GM21423 (cell line): Measurements from ENCODE around the gene ORMDL2.
"Not testable (repeated sequence)": the region's sequence is repeated elsewhere in the genome, so short reads cannot be mapped to it uniquely, and the experiment has no call there.

Source experiments
- ATAC-seq: cut with Tn5 transposase; IDR thresholded peaks from one replicate; pipeline ENCODE4 v1.9.1; 2021; ENCODE audit warnings: mild to moderate bottlenecking, moderate library complexity; ENCODE audit not compliant: unreplicated experiment

Gene ORMDL2

DNA sequence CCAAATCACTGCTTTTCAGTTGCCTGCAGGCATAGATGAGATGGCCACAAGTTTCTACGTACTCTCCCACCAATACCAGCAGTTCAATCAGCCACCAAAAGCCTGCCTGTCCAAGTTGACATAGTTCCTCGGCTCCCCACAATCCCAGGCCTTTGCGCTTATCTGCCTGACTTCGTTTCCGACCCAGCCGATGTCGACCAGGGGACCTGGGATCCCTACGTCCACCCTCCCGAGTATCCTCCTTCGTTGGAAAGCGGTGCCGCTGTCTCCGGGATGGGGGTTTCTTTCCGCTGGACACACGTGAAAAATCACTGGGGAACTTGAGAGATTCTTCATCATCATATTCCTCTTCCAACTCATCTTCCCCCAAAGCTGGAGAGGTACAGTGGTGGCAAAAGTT is 10.0 kb downstream of the ORMDL2 start:
- no peak for ATAC-seq

DNA sequence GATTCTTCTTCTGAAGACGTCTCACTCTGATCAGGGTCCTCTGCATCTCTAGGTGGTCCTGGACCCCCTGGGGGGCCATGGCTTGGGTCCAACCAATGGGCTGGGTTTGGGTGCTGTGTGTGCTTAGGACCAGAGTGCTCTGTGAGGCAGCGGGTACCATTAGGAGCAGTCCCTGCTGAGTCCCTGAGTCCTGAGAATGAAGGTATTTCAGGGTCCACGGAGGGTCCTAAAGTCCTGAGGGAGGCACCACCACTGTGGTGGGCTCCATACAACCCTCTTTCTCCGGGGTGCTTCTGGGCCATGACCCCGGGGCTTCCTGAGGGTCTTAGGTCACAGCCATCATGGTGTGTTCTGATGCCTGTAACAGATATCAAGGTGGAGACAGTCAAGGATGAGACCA is 10.5 kb downstream of the ORMDL2 start:
- ATAC-seq, result no peak

DNA sequence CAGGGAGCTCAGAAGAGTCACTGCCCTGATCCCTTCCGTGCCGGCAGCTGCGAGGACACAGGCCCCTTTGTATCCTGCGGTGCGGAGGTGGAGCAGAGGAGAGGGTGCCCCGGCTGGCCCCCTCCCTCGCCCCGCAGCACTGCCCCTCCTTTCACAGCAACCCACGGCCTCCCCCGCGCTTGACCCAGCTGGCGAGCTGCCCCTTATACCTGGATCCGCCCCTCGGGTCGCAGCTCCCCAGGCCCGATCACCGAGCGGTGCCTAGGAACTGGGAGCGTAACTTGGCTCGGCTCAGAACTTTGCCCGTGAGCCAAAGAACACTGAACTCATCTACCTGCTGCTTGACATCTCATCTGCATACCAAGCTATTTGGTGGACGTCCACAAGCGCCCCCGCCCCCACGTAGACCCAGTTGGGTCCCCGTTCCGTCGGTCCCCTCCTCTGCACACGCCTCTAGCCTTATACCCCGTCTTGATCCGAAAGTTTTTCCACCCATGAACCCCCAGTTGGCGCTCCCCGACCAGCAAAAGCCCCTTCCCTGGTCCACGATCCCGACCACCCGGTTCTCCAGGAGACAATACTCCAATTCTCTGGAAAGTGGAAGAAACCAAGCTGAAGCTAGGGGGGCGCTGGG is 12.2 kb downstream of the ORMDL2 start:
- ATAC-seq, result peak; percentile 14

DNA sequence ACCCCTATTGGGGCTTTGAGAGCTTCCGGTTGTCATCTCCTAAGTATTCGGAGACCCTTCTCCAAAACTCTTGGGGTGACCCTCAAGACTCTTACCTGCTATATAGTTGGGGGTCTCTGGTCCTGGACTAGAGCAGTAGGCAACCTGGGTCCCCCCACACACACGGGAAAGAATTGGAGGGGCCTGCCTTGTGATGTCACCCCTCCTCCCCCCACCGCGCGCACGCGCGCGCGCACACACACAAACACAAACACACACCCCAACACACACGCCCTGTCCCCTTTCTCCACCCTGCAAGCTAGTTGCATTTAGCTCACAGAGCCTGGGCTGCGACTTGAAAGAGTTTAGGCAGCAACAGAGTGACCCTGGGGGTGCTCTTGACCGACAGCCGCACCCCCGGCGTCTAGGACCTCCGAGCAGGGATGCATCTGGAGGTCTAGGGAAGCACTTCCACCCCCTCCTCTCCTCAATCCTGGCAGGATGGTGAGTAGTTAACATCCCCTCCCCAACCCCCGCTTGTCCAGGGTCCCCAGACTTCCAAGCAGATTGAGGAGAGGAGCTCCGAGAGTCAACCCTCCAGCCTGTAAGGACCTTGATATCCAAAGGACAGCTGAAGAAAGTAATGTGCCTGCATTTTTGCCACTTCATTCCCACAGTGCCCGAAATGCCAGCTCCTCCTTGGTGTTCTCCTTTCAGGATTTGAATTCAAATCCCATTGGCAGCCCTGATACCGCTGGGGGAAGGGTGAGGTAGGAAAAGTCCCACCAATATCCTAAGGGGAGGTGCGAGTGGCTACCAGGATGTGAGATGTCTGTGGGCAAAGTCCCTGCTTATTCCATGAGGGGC is 13.0 kb downstream of the ORMDL2 start:
- peak; percentile 23 for ATAC-seq

DNA sequence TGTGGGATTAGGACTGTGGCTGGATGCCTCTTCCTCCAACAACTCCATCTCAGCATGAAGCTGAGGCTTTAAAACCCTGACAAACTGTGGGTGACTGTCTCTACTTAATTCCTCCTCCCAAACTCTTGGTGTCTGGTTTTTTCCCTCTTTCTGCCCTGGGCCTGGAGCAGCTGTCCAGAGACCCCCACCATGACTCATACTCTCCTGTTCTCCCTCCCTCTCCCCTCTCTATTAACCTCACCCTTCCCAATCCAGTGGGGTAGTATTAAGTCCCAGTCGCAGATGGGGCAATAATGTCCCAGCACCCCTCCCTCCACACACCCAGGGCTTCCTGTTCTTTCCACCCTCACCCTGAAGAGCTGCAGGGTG is 13.6 kb downstream of the ORMDL2 start:
- ATAC-seq, result no peak

DNA sequence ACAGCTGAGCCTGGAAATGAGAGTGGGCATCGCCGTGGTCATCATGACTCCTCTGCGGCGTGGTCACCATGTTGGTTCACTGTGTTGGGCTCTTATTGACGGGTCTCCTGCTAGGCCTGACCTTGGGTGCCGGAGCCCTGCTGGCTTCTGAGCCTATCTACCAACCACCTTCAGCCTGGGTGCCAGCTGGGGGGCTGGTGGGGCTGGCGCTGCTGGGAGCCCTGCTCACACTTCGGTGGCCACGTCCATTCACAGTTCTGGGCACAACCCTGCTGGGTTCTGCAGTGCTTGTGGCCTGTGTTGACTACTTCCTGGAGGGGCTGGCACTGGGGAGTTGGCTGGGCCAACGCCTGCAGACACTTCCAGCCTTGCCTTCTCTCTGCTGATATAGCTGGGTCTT is 15.2 kb downstream of the ORMDL2 start:
- ATAC-seq, result no peak

DNA sequence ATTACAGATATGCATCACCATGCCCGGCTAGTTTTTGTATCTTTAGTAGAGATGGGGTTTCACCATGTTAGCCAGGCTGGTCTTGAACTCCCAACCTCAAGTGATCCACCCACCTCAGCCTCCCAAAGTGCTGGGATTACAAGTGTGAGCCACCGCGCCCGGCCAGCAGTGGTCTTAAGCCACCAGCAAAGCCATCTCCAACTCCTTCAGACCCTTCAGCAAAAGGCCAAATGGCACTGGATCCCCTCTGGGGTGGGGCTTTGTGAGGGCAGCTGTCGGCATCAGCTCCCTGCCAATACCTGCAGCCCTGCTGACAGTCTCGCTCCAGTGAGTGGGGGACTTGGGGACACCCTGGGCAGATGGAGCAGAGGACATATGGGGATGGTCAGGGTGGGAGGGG is 16.6 kb downstream of the ORMDL2 start:
- ATAC-seq, result not testable (repeated sequence)

DNA sequence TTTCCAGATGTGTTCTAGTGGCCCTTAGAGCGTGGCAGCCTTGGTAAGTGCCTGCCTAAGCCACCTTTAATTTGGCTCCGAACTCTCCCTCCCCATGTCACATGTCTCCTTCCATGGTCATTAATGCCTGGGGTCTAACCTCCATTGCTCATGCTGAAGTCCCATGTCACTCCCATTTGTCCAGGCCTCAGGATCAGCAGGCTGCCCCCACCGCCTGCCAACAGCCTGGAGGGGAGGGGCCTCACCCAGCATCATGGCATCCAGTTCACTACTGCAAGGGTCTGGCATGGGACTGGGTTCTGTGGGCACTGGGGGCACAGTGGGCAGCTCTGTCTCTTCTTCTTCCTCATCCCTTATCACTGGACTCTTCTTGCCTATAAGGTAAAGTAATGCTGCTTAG is 20.5 kb downstream of the ORMDL2 start:
- no peak for ATAC-seq

DNA sequence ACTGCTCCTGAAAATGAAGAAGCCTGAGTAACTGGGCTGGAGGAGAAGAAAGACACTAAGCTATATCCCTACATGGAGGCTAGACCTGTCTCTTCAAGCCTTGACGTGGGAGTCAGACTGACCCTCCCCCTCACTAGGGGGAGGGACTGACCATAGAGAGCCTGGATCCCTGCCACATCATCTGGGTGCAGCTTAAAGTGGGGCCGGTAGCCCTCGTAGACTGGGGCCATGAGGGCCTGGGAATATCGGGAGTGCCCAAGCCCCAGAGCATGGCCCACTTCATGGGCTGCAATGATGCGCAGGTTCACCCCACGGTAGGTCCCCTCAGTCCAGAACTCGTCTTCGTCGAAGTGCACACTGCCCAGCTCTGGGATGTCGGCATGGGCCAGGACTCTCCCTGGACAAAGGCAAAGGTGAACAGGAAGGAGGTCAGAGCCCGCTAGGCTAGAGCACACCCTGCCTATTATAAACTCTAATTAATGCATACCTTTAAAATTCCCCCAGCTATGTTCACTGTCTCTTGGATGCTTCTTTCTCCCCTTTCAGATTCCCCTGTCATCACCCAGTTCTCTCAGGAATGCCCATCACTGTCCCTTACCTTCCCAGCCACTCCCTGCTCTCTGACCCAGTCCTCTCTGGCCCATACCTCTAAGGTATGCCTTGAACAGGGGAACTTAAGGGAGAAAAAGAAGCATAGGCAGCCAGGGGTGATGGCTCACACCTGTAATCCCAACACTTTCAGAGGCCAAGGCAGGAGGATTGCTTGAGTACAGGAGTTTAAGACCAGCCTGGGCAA is 21.7 kb downstream of the ORMDL2 start:
- no peak for ATAC-seq

DNA sequence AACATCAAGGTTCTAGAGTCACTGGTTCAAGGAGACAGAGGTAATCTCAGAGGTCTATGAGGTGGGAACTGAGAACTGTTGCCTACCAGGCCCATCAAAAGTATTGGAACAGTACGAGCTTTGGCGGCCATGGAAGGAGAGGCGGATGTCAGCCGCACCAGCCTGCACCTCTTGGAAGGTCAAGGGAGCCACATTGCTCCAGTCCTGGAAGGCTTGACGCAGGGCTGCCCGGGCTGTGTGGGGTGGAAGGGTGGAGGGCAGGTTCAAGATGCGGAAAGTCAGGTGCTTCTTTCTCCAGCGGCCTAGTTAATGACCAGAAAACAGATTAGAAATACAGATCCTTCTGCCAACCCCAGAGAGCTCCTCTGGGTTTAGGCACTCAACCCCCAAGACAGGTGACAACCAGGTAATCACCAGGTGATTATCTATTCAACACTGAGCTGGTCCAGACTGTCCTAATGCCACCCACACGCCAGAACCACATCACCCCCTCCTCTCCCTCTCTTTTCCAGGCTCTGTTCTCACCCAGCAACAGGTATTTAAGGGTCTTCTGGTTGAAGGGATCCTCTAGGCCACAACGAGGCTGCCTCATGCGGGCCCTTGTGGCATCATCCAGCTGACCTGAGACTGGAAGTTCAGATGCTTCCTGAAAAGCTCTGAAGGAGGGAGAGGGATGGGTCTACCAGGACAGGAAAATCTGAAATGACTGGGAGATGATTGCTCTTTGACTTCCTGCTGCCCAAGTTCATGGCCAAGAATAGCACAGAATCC is 22.9 kb downstream of the ORMDL2 start:
- no peak for ATAC-seq

DNA sequence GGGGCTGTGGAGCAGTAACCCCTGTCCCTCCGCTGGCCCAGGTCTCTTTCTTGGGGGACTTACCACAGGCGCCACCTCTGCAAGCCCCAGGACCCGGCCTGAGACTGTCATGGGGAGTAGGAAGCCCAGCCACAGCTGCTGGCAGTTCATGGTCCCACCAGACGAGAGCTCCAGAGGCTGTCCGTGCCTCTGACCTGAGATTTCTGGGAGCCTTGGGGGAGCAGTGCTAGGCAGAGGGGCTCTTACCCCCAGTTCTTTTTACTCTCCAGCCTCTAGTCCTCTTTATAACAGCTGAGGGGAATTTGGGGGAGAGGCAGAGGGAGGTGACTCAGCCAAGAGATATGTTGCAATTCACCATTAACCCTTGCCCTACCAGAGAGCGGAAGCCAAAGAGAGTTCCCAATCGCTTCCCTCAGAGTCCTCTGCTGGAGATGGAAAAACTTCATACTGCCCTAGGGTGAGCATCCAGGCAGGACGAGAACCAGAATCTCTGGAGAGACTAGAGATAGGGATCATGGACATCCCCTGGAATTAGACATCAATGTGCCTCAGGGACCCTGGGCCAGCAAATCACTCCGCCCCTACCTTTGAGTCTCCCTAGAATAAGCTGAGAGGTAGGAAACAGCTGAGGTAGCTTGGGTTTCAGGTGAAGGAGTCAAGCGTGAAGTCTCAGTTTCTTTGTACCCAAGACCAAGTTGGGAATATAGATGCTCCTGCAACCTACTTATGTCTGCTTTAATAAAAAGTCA is 25.0 kb downstream of the ORMDL2 start, which contains the start of gene MMP19:
MMP19 (minus strand) TSS at position 256 of the 749 bp plus-strand sequence; CDS start at position 150, 106 bp downstream.
- ATAC-seq, result no peak

DNA sequence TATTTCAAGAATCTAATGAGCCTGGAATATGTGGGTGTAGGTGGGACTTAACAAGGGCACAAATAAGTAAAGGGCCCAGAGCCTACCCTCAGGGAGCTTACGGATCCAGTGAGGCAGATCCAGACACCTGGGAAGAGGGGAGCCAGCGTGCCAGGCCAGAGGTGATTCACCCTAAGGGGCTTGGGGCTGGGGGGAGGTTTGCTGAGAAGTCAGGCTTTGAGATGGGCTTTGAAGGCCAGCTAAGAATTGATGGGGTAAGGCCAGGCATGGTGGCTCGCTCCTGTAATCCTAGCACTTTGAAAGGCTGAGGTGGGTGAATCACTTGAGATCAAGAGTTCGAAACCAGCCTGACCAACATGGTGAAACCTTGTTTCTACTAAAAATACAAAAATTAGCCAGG is 25.6 kb downstream of the ORMDL2 start:
- no peak for ATAC-seq

DNA sequence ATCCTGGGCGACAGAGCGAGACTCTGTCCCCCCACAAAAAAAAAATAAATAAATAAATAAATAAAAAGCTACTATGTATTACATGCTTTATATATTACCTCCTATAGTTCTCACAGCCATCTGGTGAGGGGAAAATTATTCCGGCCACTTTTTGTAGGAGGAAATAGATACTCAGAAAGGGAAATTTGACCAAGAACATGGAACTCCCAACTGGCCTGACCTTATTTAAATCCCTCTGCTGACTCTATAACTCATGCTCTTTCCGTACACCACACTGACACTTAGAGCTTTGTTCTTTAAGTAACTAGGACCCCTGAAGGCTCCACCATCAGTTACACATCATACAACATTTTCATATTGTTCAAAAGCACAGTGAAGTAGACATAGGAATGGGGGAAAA is 27.1 kb downstream of the ORMDL2 start:
- no peak for ATAC-seq

DNA sequence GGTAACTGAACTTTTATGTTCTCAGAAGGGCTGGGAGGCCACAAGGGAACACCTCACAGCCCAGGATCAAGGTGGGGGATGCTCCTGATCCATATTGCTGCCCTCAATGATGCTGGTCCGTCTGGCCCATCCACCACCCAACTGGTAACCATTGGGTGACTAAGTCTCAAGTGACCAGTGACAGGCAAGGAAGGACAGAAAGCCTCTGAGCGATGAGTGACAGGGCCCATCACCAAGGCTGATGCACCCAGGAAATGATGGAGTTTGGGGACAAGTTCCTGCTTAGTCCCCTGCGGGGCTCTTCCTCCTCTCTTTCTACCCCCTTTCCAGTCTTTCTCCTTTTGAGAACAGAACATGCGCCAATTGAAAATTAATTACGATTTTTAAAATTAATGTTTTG is 27.5 kb downstream of the ORMDL2 start:
- ATAC-seq, result no peak

DNA sequence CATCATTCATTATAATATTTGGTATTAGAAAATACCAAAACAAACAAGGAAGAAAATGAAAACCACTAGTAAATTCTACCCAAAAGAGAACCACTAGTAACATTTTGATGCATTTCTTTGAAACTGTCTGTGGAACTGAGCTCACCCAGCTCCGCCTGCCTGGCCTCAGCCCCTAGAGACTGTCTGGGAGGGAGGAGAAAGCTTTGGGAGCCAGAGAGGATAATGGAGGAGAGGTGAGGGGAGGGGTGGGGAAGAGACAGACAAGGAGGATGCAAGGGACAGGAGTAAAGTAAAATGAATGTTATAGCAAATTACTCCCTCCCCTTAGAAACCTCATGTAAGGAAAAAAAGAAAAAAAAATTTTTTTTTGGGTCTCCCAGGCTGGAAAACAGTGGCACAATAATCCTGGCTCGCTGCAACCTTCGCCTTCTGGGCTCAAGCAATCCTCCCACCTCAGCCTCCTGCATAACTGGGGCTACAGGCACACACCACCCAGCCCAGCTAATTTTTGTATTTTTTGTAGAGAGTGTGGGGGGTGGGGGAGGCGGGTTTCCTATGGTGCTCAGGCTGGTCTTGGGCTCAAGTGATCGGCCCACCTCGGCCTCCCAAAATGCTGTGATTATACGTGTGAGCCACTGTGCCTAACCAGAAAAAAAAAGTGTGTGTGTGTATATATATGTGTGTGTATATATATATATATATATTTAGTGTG is 28.1 kb downstream of the ORMDL2 start:
- ATAC-seq, result no peak

DNA sequence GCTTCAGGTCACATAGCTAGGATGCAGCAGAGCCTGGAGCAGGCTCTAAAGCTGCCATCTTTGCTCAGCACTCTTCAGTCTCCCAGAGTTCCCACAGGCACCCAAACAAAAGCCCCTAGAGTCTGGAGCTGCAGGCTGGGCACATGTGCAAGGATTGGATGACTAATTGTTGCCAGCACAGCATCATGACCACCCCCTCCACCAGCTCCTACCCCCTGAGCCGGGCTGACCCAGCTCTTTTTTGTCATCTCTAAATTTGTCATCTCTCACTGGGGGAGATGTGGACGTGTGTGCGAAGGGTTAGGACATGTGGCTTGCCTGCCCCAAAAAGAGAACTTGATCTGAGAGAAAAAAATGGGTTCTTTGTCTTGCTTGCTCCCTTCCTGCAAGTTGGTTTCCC is 29.2 kb downstream of the ORMDL2 start:
- ATAC-seq, result no peak

DNA sequence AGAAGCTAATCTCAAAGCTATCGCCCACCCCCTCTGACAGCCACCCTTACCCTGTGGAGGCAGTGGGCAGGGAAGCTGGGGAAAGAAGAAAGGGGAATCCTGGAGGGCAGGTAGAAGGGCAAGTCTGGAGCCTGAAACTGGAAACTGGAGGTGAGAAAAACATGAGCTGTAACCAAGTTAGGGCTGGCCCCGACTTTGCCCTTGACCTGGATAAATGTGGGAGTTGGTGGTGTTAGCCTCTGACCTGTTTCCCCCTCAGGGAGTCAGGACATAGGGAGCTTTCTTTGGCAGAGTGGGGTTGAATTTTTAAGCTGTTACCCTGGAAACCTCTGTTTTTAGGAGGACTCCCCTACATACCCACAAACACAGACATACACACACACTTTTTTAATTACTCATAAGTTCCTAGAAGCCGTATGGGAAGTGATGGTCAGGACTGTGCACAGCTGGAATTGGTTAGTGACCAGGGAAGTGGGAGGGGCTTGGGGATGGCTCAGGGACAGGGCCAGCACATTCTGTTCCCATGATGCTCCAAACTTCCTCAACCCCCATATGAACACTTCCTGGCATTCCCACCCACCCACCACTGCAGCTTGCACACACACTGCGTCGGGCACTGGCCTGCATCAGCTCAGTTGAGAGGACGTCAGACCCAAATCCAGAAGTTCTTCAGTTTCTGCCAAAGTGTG is 29.9 kb downstream of the ORMDL2 start:
- no peak for ATAC-seq

DNA sequence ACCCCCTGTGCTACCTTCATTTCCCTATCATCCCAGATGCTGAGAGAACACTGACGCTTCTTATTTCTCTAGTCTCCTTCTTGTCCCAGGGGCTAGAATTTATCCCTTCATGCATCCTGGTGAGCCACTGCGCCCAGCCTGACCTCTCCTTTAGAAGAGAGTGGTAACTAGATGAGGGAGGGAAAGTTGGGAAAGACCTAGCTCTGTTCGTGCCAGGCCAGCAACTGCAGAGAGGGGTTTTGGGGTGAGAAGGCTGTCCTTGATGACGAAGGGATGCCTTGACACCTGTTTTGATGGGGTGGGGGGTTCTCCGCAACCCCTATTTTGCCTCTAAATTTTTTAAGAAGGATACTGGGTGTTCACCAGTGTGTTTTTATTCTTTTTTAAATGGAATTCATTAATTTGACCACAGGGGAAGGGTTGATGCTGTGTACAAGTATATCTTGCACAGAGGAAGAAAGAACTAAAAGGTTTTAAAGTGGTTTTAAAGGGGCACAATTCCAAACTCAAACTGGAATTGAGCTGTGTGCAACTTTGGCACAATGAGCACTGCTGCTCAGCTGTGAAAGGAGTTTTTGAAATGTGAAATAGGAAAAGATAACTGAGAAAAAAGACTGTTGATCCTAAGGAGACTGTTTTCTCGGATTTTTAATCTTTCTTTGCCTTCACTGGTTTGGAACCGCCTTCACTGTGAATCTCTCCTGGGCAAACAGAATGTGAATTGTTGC is 31.9 kb downstream of the ORMDL2 start:
- ATAC-seq, result no peak
